LNCAP (cell line): ENCODE measurements around the gene EPHA5.

Source experiments
- TF ChIP-seq, protein P1 (sequence below): fragments of 450-650 bp; IDR thresholded peaks from 2 replicates; pipeline ENCODE4 v1.5.1; 2017; ENCODE audit warnings: mild to moderate bottlenecking

EPHA5 gene

DNA sequence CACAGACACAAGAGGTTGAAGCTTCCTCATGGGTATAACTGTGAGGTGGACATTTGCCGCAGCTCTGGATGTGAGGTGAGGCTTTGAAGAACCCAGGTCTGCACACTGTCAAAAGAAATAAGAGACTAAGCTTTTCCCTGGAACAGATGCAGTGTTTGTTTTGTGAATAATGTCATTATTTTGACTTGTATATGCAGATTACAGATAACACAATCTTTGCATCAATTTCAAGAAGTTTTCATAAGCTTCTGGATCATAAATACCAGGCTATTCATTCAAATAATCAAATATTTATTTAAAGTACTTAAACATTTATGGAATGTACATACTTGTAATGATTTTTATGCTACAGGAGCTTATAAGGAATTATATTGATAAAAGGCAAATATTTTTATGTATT, 174.8 kb downstream of the EPHA5 start:
- TF ChIP-seq, protein P1, sequence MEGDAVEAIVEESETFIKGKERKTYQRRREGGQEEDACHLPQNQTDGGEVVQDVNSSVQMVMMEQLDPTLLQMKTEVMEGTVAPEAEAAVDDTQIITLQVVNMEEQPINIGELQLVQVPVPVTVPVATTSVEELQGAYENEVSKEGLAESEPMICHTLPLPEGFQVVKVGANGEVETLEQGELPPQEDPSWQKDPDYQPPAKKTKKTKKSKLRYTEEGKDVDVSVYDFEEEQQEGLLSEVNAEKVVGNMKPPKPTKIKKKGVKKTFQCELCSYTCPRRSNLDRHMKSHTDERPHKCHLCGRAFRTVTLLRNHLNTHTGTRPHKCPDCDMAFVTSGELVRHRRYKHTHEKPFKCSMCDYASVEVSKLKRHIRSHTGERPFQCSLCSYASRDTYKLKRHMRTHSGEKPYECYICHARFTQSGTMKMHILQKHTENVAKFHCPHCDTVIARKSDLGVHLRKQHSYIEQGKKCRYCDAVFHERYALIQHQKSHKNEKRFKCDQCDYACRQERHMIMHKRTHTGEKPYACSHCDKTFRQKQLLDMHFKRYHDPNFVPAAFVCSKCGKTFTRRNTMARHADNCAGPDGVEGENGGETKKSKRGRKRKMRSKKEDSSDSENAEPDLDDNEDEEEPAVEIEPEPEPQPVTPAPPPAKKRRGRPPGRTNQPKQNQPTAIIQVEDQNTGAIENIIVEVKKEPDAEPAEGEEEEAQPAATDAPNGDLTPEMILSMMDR: no peak

DNA sequence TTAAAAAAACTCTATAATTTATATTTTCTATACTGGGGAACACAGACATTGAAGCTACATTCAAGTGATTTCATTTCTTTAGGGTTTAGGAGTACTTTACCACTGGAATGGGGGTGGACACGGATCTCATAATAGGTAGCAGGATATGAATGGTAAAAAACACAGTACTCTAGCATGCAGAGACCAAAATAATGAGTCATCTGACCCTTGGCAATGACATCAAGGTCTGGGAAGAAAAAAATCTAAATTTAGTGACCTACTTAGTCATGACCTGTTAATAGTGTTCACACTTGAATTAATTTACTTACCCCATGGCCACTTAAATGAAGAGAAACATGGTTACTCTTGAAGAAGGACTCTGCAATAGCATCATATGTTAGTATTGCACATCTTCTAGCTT, 187.9 kb downstream of the EPHA5 start:
- TF ChIP-seq, protein P1: no peak

- TF ChIP-seq, protein P1: no peak
Measured at GRCh38 chr4:65472531-65472930, 197.8 kb downstream of the EPHA5 start.

GRCh38 chr4:65467068-65467680, 203.1 kb downstream of the EPHA5 start:
- TF ChIP-seq, protein P1: no peak

GRCh38 chr4:65461781-65462180, 208.5 kb downstream of the EPHA5 start:
- TF ChIP-seq, protein P1: peak; percentile 72

DNA sequence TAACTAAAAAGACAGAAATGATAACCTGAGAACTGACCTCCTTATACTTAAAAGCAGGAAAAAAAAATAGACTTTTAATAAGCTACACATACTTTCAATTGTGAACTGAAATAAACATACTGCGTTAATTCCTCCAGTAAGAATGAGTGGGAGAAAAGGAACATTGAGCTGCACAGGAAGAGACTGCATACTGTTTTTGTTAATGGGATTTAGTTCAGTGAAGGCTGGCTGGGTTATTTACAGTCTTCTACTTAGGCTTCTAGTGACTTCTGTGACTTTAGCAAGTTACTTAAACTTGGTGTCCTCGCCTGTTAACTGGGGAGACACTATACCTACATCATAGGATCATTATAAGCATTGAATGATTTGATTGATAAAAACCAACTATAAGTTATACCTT, 213.3 kb downstream of the EPHA5 start:
- TF ChIP-seq, protein P1: no peak

GRCh38 chr4:65456579-65456978, 213.7 kb downstream of the EPHA5 start:
- TF ChIP-seq, protein P1: no peak

DNA sequence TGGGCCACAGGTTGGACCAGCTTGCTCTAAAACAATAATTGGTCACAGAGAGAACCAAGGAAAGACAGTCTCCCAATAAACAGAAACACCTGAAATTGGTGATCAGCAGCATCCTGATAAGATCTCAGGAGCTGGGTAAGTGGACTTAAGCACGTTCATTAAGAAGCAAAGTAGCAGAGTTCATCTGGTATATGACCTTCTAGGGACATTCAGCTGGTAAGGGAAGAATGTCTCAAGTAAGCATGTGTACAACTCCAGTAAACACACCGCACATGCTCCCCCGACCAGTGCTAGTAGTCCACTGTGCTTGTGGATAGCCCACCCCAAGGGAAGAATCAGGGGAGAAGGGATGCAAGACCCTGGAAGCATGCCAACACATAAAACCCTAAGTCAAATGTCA, 216.9 kb downstream of the EPHA5 start:
- TF ChIP-seq, protein P1: no peak
